HG03025 (cell line): ENCODE measurements around the gene PHF1.
"Not testable (repeated sequence)": the region's sequence is repeated elsewhere in the genome, so short reads cannot be mapped to it uniquely, and the experiment has no call there.

Source experiments
- ATAC-seq: cut with Tn5 transposase; IDR thresholded peaks from one replicate; pipeline ENCODE4 v1.9.1; 2021; ENCODE audit warnings: mild to moderate bottlenecking, moderate library complexity; ENCODE audit not compliant: unreplicated experiment, low FRiP score

Gene PHF1

GRCh38 chr6:33410711-33411631 lies at the start of gene PHF1:
PHF1 (plus strand) TSS chr6:33411014; CDS start chr6:33412264, 1,250 bp downstream.
- ATAC-seq: peak; percentile 33

DNA sequence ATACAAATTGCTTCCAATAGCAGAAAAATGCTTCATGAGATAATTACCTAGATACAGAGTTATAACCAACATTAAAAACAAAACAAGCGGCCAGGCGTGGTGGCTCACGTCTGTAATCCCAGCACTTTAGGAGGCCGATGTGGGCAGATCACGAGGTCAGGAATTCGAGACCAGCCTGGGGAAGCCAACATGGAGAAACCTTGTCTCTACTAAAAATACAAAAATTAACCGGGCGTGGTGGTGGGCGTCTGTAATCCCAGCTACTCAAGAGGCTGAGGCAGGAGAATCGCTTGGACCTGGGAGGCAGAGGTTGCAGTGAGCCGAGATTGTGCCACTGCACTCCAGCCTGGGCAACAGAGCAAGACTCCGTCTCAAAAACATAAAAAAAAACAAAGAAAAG lies 47.3 kb upstream of the PHF1 start:
- ATAC-seq: not testable (repeated sequence)

DNA sequence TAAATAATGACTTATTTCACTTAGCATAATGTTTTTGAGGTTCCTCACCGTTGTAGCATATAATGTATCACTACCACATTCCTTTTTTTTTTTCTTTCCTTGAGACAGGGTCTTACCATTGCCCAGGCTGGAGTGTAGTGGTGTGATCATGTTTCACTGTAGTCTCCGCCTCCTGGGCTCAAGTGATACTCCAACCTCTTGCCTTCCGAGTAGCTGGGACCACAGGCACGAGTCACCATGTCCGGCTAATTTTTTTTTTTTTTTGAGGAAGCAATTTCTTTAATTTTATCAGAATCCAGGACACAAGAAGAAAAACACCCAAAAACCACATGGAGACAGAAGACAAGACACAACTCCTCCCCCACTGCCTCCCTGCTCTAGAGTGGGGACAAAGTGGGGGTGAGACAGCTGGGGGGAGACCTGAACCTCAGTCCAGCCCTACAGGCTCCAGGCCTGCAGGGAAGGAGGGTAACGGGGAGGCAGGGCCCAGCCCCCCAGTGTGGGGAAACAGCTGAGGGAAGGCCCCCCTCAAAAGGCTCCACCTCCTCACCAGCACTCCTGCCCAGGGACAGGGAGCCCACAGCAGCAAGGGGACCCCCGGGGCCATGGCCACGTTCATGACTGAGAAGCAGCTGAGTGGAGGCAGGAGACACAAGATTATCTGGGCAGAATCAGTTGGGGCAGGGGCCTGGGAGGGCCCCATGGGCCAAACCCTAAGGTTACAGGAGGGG lies 46.2 kb upstream of the PHF1 start:
- not testable (repeated sequence) for ATAC-seq

DNA sequence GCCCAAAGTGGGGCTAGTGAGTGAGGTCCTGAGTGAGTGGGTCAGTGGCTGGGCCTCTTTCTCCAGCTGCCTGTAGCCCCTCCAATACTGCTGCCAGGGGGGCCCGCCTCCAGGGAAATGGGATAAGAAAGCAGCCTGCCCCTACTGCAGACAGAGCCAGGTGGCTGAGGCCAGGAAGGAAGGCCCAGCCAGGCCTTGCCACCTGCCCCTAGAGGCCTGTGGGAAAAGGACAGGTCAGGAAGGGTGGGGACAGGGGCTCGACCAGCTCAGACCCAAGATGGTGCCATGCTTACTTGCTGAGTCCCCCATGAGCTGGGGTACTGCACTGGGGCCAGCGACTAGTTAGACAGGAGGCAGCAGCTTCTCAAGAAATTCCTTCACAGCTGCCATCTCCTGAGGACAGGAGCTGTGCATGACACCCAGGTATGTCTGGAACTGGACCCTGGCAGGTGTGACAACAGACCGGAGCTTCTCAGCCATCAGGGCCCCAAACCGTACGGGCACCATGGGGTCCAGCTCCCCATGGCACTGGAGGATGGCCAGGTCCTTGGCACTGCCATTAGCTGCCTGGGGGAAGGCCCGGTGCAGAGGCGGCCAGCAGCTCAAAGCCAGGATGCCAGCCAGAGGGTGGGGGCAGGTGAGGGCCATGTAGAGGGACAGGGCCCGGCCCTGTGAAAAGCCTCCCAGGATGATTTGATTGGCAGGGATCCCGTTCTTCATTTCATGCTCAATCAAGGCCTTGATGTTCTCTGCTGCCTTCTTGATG lies 45.4 kb upstream of the PHF1 start:
- ATAC-seq: not testable (repeated sequence)

DNA sequence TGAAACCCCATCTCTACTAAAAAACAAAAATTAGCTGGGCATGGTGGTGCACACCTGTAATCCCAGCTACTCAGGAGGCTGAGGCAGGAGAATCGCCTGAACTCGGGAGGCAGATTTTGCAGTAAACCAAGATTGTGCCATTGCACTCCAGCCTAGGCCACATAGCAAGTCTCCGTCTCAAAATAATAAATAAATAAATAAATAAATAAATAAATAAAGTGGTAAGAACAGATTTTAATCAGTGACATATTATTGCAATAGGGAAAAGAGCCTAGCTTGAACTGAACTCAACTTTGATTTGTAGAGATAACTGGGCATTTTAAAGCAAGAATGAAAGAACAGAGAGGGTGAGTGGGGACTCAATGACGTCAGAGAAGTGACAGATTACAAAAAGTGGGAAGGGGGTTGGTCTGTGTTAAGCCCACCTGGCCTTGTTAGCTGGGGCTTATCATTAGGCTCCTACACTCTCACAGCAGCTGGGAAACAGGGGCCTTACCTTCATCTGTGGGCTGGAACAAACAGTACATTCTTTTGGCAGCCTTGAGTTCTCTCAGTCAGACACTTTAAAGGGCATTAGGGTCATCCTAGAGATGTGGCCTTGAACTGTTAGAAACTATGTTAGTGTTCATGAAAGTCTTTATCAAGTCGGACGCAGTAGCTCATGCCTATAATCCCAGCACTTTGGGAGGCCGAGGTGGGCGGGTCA lies 43.7 kb upstream of the PHF1 start:
- ATAC-seq: no peak

- not testable (repeated sequence) for ATAC-seq
These were observed 43.1 kb upstream of the PHF1 start for GRCh38 chr6:33367715-33368025.

- ATAC-seq: not testable (repeated sequence)
These were observed 38.9 kb upstream of the PHF1 start for GRCh38 chr6:33371901-33372300.

DNA sequence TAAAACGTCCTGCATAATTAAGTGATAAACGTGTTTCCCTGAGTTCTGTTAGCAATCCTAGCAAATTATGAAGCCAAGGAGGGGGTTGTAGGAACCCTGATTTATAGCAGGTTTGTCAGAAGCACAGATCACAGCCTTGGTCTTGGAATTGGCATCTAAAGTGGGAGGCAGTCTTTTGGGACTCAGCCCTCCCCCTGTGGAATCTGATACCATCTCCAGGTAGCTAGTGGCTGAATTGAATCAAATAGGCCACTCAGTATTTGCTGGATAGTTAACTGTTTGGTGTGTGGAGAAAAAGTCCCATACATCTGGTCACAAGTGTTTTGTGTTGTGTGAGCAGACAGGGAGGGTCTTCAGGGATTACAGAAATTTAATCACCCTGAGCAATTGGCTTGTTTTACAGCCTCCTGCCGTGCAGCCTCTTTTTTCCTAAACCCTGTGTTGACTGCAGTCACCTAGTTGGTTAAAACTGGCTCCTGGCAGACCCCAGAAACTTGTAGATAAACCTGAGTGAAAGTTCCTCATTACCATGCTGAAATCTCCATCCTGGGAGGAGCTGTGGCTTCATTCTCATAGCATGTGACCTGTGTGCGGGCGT lies 38.2 kb upstream of the PHF1 start:
- ATAC-seq: no peak

- ATAC-seq: no peak
These were observed 36.6 kb upstream of the PHF1 start for GRCh38 chr6:33373960-33374910.

- ATAC-seq: no peak
These were observed 35.6 kb upstream of the PHF1 start for GRCh38 chr6:33375143-33375671.

DNA sequence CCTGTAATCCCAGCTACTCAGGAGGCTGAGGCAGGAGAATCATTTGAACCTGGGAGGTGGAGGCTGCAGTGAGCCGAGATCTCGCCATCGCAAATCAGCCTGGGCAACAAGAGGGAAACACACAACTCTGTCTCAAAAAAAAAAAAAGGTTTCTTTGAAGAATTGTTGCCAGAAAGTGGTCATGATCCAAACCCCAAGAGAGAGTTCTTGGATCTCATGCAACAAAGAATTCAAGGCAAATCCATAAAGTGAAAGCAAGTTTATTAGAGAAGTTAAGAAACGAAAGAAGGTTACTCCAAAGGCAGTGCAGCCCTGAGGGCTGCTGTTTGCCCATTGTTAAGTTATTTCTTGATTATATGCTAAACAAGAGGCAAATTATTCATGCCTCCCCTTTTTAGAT lies 33.6 kb upstream of the PHF1 start:
- no peak for ATAC-seq

GRCh38 chr6:33379184-33379583 lies 31.6 kb upstream of the PHF1 start:
- ATAC-seq: not testable (repeated sequence)

GRCh38 chr6:33380272-33380981 lies 30.4 kb upstream of the PHF1 start:
- ATAC-seq: no peak

- ATAC-seq: no peak
These were observed 27.2 kb upstream of the PHF1 start for GRCh38 chr6:33383427-33384185.

DNA sequence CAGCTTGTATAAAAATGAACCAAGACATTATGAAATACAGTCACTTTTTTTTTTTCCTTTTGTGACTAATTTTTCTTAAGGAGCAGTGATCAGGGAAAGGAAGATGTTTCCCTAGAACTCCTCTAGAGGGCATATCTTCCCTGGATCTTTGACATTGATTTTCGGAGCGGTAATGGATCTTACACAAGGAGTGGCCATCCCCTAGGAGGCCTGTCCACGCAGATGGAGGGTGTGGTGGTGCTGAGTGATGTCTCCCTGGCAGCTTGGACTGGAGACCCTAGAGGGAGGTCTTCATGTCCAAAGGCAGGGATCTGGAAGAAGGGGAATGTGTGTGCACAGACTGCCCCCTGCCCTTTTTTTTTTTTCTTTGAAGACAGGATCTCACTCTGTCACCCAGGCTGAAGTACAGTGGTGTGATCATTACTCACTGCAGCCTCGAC lies 26.2 kb upstream of the PHF1 start:
- ATAC-seq: no peak

DNA sequence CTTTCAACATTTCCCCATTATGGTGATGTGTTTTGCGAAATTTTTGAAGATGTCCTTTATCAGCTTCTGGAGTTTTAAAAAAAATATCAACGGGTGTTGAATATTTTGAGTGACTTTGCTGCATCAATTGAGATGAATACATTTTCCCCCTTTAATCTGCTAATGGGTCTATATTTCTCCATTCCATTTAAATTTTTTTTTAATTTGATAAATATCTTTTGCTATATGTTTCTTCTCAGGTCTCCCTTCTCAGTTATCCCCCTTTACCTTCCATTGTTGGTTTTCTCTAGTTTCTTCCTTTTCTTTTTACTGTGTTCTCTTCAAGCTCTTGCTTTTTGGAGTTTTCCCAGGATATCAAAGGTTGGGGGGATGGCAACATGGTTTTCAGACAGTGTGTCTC lies 20.6 kb upstream of the PHF1 start:
- no peak for ATAC-seq

GRCh38 chr6:33390767-33391277 lies 20.0 kb upstream of the PHF1 start:
- no peak for ATAC-seq
